Endothelial cell of umbilical vein (primary cell): ENCODE results near the gene LYRM1. TPM values are rescaled to one million over a fixed set of nuclear protein-coding genes. Genes with fewer than 3 reads are reported as not detected.

Experiments used
- BruUV-seq: library from RNA; stranded (reverse); fragments of 400-500 nt; replicated peaks from 2 replicates; lab custom pipeline; 2021; lab: Mats Ljungman, UMichigan
- CTCF ChIA-PET: fragments of 300-600, 350-600 bp; sonication (Branson Sonifier 250); formaldehyde crosslinking; loops from one replicate; lab custom pipeline; 2021; ENCODE audit warnings: antibody characterized with exemption, inconsistent platforms; lab: Charles Lee
- POLR2A ChIA-PET: fragments of 300-600, 350-600 bp; sonication (Branson Sonifier 250); formaldehyde crosslinking; loops from one replicate; lab custom pipeline; 2021; ENCODE audit warnings: antibody characterized with exemption, inconsistent platforms; lab: Charles Lee
- DNase-seq: peaks from one replicate; pipeline ENCODE4 v3.0.0-alpha.2; 2011; ENCODE audit warnings: low read depth, low spot score
- FAIRE-seq: peaks from 2 replicates; lab custom pipeline; 2011; peaks lifted over from hg19 to GRCh38; lab: Jason Lieb, UNC
- H2AFZ ChIP-seq: 2 replicates; pipeline ENCODE4 v1.6.0; 2012; ENCODE audit warnings: low read depth, low read length, control low read depth, inconsistent platforms
- H3K27ac ChIP-seq: 2 replicates; pipeline ENCODE4 v1.5.1; 2011; ENCODE audit warnings: low read depth, mild to moderate bottlenecking, control low read depth, low read length, moderate library complexity; ENCODE audit not compliant: insufficient read depth
- H3K27me3 ChIP-seq, 2 experiments: 2 replicates each; pipeline versions ENCODE4 v1.6.0 to v1.6.1; 2011; ENCODE audit warnings: low read length in 2 of 2, mixed read lengths in 1 of 2; ENCODE audit not compliant: control insufficient read depth in 2 of 2, insufficient read depth in 2 of 2
- H3K36me3 ChIP-seq, 2 experiments: 2 replicates in 1 of 2; 3 replicates in 1 of 2; pipeline ENCODE4 v1.5.1; 2011; ENCODE audit warnings: low read length in 2 of 2, mild to moderate bottlenecking in 1 of 2, moderate library complexity in 1 of 2; ENCODE audit not compliant: control insufficient read depth in 2 of 2, insufficient read depth in 2 of 2; ENCODE audit errors: extremely low read depth in 1 of 2
- H3K4me1 ChIP-seq: 3 replicates; pipeline ENCODE4 v1.5.1; 2011; ENCODE audit warnings: mild to moderate bottlenecking, low read length; ENCODE audit not compliant: control insufficient read depth, insufficient read depth; ENCODE audit errors: extremely low read depth
- H3K4me2 ChIP-seq: 2 replicates; pipeline ENCODE4 v1.6.1; 2011; ENCODE audit warnings: low read length, control low read depth, mixed read lengths; ENCODE audit not compliant: insufficient read depth
- H3K4me3 ChIP-seq, 3 experiments: fragments of 200-600 bp in 1 of 3; sonication (generic), shearing (Covaris generic) in 1 of 3; replicated peaks in 1 of 3; 2 replicates each; pipeline ENCODE4 v1.5.1; 2011 to 2016; ENCODE audit warnings: control low read depth in 3 of 3, low read length in 3 of 3, mild to moderate bottlenecking in 2 of 3, inconsistent platforms in 1 of 3, low read depth in 1 of 3, moderate library complexity in 1 of 3; ENCODE audit not compliant: insufficient read depth in 1 of 3
- H3K79me2 ChIP-seq: 2 replicates; pipeline ENCODE4 v1.6.0; 2012; ENCODE audit warnings: low read length, inconsistent platforms; ENCODE audit not compliant: control insufficient read depth, insufficient read depth
- H3K9ac ChIP-seq: replicated peaks from 2 replicates; pipeline ENCODE3; 2011; ENCODE audit warnings: low read length, control low read depth; ENCODE audit not compliant: insufficient read depth; ENCODE audit errors: extremely low read depth
- H3K9me1 ChIP-seq: replicated peaks from 3 replicates; pipeline ENCODE4 v1.6.0; 2011; ENCODE audit warnings: mild to moderate bottlenecking, low read length; ENCODE audit not compliant: control insufficient read depth, insufficient read depth; ENCODE audit errors: extremely low read depth
- H3K9me3 ChIP-seq: replicated peaks from 2 replicates; pipeline ENCODE4 v1.5.1; 2012; ENCODE audit warnings: low read length, inconsistent platforms; ENCODE audit not compliant: control insufficient read depth, insufficient read depth
- H4K20me1 ChIP-seq: replicated peaks from 2 replicates; pipeline ENCODE3; 2011; ENCODE audit warnings: mild to moderate bottlenecking, low read length; ENCODE audit not compliant: control insufficient read depth, insufficient read depth; ENCODE audit errors: extremely low read depth
- EZH2 ChIP-seq: IDR thresholded peaks from 2 replicates; pipeline ENCODE4 v1.6.1; 2012; ENCODE audit warnings: borderline replicate concordance, low read depth, mild to moderate bottlenecking, moderate library complexity, low read length, inconsistent platforms; ENCODE audit not compliant: severe bottlenecking
- FOS ChIP-seq: IDR thresholded peaks from 2 replicates; pipeline ENCODE4 v1.6.1; 2011; ENCODE audit warnings: mild to moderate bottlenecking, low read length, moderate library complexity, borderline replicate concordance; ENCODE audit not compliant: insufficient read depth
- GATA2 ChIP-seq: IDR thresholded peaks from 2 replicates; pipeline ENCODE4 v1.7.0; 2011; ENCODE audit warnings: low read depth, mild to moderate bottlenecking, moderate library complexity, mixed read lengths, low read length; ENCODE audit not compliant: insufficient read length, insufficient read depth
- JUN ChIP-seq: IDR thresholded peaks from 2 replicates; pipeline ENCODE4 v1.6.1; 2011; ENCODE audit warnings: borderline replicate concordance, low read depth; ENCODE audit not compliant: insufficient read length, insufficient read depth
- MYC ChIP-seq: IDR thresholded peaks from one replicate; pipeline ENCODE4 v1.6.1; 2011; ENCODE audit warnings: mild to moderate bottlenecking, low read depth, low read length
- POLR2A ChIP-seq: IDR thresholded peaks from 2 replicates; pipeline ENCODE4 v1.6.1; 2012; ENCODE audit warnings: low read depth, mild to moderate bottlenecking, control low read depth, low read length
- POLR2AphosphoS5 ChIP-seq: IDR thresholded peaks from 2 replicates; pipeline ENCODE4 v1.6.1; 2012; ENCODE audit warnings: low read depth, mild to moderate bottlenecking, control low read depth, low read length, moderate library complexity; ENCODE audit not compliant: insufficient read depth
- dilution Hi-C: fragments of 300-500 bp; cut with MboI; formaldehyde crosslinking; loops from one replicate; pipeline ENCODE4 v1.15.0; 2019; ENCODE audit warnings: low sequenced_read_pairs; ENCODE audit not compliant: extremely low pct_ligation_motif_present
- intact Hi-C: fragments of 100-400 bp; cut with micrococcal nuclease; formaldehyde crosslinking; loops from one replicate; pipeline ENCODE4 v1.10.0; 2022
- polyA plus RNA-seq, 4 experiments: library from polyadenylated mRNA; depleted of rRNA in 3 of 4; stranded (reverse) in 3 of 4; unstranded in 1 of 4; fragments of >200 nt; gene quantifications; 2 replicates each; pipeline versions ENCODE4 v1.2.1 to v1.2.3, GENCODE V29; 2011 to 2012; ENCODE audit warnings: missing spikeins in 1 of 4
- total RNA-seq: library from RNA; stranded (reverse); gene quantifications from 2 replicates; pipeline ENCODE4 v1.2.3, GENCODE V29; 2021
- TF ChIP-seq, protein P1 (sequence below): IDR thresholded peaks from 2 replicates; pipeline ENCODE4 v1.6.1; 2011; ENCODE audit not compliant: insufficient read depth, insufficient read length
- TF ChIP-seq, protein P2 (sequence below), 2 donors: IDR thresholded peaks; 1 replicate in 1 of 2; 2 replicates in 1 of 2; pipeline ENCODE4 v1.5.1; 2011; ENCODE audit warnings: low read length in 2 of 2, mild to moderate bottlenecking in 2 of 2, moderate library complexity in 2 of 2, control low read depth in 1 of 2, inconsistent platforms in 1 of 2, low read depth in 1 of 2; ENCODE audit not compliant: insufficient read depth in 1 of 2; ENCODE audit errors: extremely low read depth in 1 of 2

LYRM1 gene
- total and polyA plus RNA-seq, 2 donors (not counting 3 experiments of a cell fraction or from before 2014, with no cell fraction given), result 20.4 to 28.4 TPM

DNA sequence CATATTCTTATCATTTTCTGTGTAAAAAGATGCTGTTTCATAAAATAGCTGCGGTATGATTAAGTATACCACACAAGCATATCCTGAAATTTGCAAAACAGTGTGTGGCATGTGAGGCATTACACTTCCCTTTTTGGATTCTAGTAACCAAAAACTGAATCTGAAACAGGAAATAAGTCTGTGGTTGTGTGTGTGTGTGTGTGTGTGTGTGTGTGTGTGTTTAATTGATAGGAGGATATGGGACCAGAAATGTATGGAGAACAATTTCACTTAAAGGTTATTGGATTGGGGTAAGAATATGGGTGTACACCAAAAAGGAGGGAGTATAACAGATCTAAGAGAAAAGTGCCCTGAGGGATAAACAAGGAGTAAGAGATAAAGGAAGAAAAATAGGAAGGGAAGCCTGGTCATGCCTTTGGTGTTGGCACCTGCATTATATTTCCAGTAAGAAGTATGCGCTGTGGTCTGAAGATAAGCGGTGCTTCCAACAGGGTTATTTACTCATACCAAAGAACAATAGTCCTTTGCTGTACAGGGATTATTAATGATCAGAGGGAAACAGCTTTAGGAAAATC is 4.0 kb downstream of the LYRM1 start:
- no TSS peak for BruUV-seq
- CTCF ChIA-PET, result interaction anchor here (0.6 to 2.9 kb wide), 7 partner anchors 16 to 1498 kb away, joined by 3 to 22 read pairs (median 4); partner anchors contain the start of genes ERI2 and REXO5
- Histone ChIP-seq H3K36me3 (no peaks in the 10 kb centered on the region), H4K20me1 (no peaks in the 10 kb centered on the region), H3K4me2 (peak overlapping the region; percentile 81), H3K9ac (peak overlapping the region; percentile 95), H2AFZ (no peak overlapping the region), H3K27ac (peak overlapping the region; percentile 100), H3K4me1 (peaks cover 76% of the 10 kb centered on the region), H3K4me3 (peak overlapping the region in 1 of 3 experiments; percentile 27), H3K79me2 (peaks cover 22% of the 10 kb centered on the region), H3K9me1 (no peaks in the 10 kb centered on the region), H3K27me3 (no peaks in the 10 kb centered on the region), H3K9me3 (no peaks in the 10 kb centered on the region)
- peak; percentile 97 for DNase-seq
- intact Hi-C loops, result loop anchor here (1.0 to 5.0 kb wide), 7 partner anchors 51 to 1288 kb away; partner anchors contain the start of genes ERI2, LDAF1, REXO5 and THUMPD1
- peak; percentile 93 for FAIRE-seq
- TF ChIP-seq, protein P1, sequence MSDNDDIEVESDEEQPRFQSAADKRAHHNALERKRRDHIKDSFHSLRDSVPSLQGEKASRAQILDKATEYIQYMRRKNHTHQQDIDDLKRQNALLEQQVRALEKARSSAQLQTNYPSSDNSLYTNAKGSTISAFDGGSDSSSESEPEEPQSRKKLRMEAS, result no peak
- TF ChIP-seq FOS, result peak; percentile 56
- TF ChIP-seq POLR2A, result peak; percentile 92
- TF ChIP-seq EZH2, result no peak
- peak; percentile 85 for TF ChIP-seq JUN
- TF ChIP-seq, protein P2, sequence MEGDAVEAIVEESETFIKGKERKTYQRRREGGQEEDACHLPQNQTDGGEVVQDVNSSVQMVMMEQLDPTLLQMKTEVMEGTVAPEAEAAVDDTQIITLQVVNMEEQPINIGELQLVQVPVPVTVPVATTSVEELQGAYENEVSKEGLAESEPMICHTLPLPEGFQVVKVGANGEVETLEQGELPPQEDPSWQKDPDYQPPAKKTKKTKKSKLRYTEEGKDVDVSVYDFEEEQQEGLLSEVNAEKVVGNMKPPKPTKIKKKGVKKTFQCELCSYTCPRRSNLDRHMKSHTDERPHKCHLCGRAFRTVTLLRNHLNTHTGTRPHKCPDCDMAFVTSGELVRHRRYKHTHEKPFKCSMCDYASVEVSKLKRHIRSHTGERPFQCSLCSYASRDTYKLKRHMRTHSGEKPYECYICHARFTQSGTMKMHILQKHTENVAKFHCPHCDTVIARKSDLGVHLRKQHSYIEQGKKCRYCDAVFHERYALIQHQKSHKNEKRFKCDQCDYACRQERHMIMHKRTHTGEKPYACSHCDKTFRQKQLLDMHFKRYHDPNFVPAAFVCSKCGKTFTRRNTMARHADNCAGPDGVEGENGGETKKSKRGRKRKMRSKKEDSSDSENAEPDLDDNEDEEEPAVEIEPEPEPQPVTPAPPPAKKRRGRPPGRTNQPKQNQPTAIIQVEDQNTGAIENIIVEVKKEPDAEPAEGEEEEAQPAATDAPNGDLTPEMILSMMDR (IDR thresholded peaks at IDR 0.05; ENCODE audit: extremely low read depth in 1 of 2, insufficient read depth in 1 of 2, low read depth in 1 of 2, low read length in 2 of 2), result no peak
- TF ChIP-seq MYC, result peak; percentile 51
- peak; percentile 90 for TF ChIP-seq POLR2AphosphoS5
- peak; percentile 93 for TF ChIP-seq GATA2
- POLR2A ChIA-PET, result interaction anchor here (0.5 to 1.5 kb wide), 5 partner anchors 25 to 1397 kb away, joined by 3 to 9 read pairs (median 5); partner anchors contain the start of genes ERI2 and REXO5
- dilution Hi-C loops, result no loop called here
